ENCODE data around the gene PTGFRN. TPM values are rescaled to one million over a fixed set of nuclear protein-coding genes. Genes with fewer than 3 reads are reported as not detected.

Gene PTGFRN
- total RNA-seq, 2 experiments from 2014 or later: 0.79 to 1.3 TPM

DNA sequence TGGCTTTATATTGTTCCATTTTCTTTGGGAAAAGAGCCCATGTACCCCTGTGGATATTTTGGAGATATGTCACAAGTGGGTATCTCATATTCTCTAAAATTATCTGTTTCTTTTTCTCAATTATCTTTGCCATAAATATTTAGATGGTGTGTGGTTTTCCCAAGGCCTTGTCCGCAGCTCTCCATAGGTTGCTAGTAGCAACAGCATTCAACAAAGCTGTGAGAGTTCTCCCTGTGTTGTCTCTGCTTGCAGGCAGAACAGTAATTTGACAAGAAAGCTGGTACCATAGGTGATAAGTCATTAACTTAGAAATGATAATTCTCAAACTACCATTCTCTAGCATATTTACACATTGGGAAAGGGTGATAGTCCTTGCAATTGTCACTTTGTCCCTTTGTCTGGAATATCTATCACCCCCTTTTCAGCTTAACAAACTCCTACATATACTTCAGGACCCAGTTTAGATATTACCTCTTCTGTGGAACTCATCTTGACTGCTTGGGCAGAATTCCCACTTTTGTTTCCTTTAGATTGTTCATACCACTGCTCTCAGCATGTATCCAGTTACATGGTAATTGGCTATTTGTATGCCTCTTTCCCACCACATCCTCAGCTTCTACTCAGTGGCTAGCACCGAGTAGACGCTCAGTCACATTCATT is 100.7 kb downstream of the PTGFRN start:
- CTCF ChIA-PET: interaction anchor here (1.4 kb wide), 1 partner anchor 15 kb away, joined by 4 read pairs; no protein-coding TSS in a partner anchor
- no peak for DNase-seq
- Mint-ChIP-seq H3K9me3 (no peaks in the 10 kb centered on the region), H3K36me3 (ENCODE audit: low read depth) (peaks cover 5% of the 10 kb centered on the region), H3K27ac (no peak overlapping the region), H3K4me3 (no peak overlapping the region), H3K27me3 (no peaks in the 10 kb centered on the region), H3K4me1 (peaks cover 56% of the 10 kb centered on the region)
- POLR2A ChIA-PET: no interaction called here

DNA sequence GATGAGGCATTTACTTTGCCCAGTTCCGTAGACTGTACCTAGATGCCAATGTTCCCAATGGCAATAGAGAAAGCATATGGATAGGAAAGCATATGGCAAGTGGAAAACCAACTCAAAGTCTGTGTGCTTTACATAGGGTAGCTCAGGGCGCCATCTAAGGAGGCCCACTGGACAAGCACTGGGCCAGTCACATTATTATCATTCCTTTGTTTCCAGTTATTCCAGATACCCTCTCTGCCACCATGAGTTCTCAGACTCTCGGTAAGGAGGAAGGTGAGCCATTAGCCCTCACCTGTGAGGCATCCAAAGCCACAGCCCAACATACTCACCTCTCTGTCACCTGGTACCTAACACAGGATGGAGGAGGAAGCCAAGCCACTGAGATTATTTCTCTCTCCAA is 101.6 kb downstream of the PTGFRN start:
- ChIA-PET CTCF (interaction anchor here (1.4 kb wide), 1 partner anchor 16 kb away, joined by 4 read pairs; no protein-coding TSS in a partner anchor), POLR2A (no interaction called here)
- Mint-ChIP-seq H3K4me1 (peaks cover 52% of the 10 kb centered on the region), H3K36me3 (ENCODE audit: low read depth) (peaks cover 5% of the 10 kb centered on the region), H3K4me3 (no peak overlapping the region), H3K9me3 (no peaks in the 10 kb centered on the region), H3K27ac (no peak overlapping the region), H3K27me3 (no peaks in the 10 kb centered on the region)
- no peak for DNase-seq

DNA sequence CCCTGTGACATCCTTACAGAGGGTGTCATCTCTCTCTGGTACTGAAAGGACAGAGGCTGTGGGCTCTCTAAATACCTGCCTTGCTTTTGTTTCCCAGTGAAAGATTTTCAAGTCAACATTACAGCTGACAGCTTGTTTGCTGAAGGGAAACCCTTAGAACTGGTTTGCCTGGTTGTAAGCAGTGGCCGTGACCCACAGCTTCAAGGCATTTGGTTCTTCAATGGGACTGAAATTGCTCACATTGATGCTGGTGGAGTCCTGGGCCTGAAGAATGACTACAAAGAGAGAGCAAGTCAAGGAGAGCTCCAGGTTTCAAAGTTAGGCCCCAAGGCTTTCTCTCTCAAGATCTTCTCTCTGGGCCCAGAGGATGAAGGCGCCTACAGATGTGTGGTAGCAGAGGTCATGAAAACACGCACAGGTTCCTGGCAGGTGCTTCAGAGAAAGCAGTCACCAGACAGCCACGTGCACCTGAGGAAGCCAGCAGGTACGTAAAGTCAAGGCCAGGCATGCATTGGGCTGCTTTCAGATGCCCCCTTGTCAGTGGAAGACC is 103.7 kb downstream of the PTGFRN start:
- CTCF ChIA-PET: interaction anchor here (1.0 to 1.4 kb wide), 2 partner anchors 10 to 27 kb away, joined by 3 read pairs; no protein-coding TSS in a partner anchor
- Mint-ChIP-seq H3K4me3 (no peak overlapping the region), H3K27me3 (no peaks in the 10 kb centered on the region), H3K27ac (no peak overlapping the region), H3K36me3 (ENCODE audit: low read depth) (peaks cover 5% of the 10 kb centered on the region), H3K4me1 (peaks cover 45% of the 10 kb centered on the region), H3K9me3 (no peaks in the 10 kb centered on the region)
- DNase-seq: no peak
- POLR2A ChIA-PET: no interaction called here

DNA sequence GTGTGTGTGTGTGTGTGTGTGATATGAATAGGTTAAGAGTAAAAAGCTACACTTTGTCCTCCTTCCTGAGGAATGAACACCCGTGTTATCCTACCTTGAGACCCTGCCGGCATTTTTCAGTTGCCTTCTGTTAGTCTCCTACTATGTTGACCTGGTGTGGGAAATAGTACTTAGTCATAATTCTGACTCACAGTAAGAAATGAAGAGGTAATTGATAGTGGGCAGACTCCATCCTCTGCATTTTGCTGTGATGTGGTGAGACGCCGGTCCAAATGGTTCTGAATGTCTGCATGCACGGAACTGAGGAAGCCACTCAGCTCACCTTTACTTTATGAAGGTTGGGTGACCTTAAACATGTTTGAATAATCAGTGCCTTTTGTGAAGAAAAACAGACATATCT is 104.5 kb downstream of the PTGFRN start:
- no peak for DNase-seq
- no peaks in the 10 kb centered on the region for H3K9me3 Mint-ChIP-seq
- H3K4me1 Mint-ChIP-seq: peaks cover 37% of the 10 kb centered on the region
- no peak overlapping the region for H3K4me3 Mint-ChIP-seq
- H3K27me3 Mint-ChIP-seq: no peaks in the 10 kb centered on the region
- no peak overlapping the region for H3K27ac Mint-ChIP-seq
- CTCF ChIA-PET: interaction anchor here (1.4 kb wide), 1 partner anchor 11 kb away, joined by 3 read pairs; no protein-coding TSS in a partner anchor
- H3K36me3 Mint-ChIP-seq (ENCODE audit: low read depth): peaks cover 5% of the 10 kb centered on the region
- POLR2A ChIA-PET: no interaction called here

DNA sequence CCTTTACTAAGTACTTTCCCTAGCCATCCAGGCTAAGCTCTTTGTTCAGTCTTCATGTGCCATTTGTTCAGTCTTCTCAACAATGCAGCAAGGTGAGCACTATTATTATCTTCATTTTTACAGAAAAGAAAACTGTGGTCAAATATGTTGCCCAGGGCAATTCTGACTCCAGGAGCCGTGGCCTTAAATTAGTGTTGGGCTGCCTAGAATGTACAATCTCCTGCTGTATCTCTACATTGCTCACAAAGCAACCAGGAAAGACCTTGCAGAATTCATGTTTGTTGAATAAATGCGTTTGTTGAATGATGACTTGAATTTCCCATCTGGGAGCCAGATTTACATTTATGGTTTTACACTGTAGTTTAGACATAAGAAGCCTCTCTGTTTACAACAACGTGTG is 106.0 kb downstream of the PTGFRN start:
- H3K27me3 Mint-ChIP-seq: no peaks in the 10 kb centered on the region
- no peak overlapping the region for H3K4me3 Mint-ChIP-seq
- POLR2A ChIA-PET: no interaction called here
- H3K36me3 Mint-ChIP-seq (ENCODE audit: low read depth): peaks cover 2% of the 10 kb centered on the region
- no peak overlapping the region for H3K27ac Mint-ChIP-seq
- DNase-seq: no peak
- CTCF ChIA-PET: no interaction called here
- no peaks in the 10 kb centered on the region for H3K9me3 Mint-ChIP-seq
- H3K4me1 Mint-ChIP-seq: peaks cover 24% of the 10 kb centered on the region

DNA sequence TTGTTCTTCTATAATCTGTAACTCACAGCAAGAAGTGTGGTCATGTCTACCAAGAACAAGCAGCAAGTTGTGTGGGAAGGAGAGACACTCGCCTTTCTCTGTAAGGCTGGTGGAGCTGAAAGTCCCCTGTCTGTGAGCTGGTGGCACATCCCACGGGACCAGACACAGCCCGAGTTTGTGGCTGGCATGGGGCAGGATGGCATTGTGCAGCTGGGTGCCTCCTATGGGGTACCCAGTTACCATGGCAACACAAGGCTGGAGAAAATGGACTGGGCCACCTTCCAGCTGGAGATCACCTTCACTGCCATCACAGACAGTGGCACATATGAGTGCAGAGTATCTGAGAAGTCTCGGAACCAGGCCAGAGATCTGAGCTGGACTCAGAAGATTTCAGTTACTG is 107.3 kb downstream of the PTGFRN start:
- Mint-ChIP-seq H3K4me1 (peaks cover 22% of the 10 kb centered on the region), H3K4me3 (no peak overlapping the region), H3K36me3 (ENCODE audit: low read depth) (peaks cover 2% of the 10 kb centered on the region), H3K27ac (no peak overlapping the region), H3K9me3 (no peaks in the 10 kb centered on the region), H3K27me3 (no peaks in the 10 kb centered on the region)
- ChIA-PET POLR2A (no interaction called here), CTCF (interaction anchor here (1.0 kb wide), 1 partner anchor 45 kb away, joined by 3 read pairs; no protein-coding TSS in a partner anchor)
- DNase-seq: no peak

DNA sequence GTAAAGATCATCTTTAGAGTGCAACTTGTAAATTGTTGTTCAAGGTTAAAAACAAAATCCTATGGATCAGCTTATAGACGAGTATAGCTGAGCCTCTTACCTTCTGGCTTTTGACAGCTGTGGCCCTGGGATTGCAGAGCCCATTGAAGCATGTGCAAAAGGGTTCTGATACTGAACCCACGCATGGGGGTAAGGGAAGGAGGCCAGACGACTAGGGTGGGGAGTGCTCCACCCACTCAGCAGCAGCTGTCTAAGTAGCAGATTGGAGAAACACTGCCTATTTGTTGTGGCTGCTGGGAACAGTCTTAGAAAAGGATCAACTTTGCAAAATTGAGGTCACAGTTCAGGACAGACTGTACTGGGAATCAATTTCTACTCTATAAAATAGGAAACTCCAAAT is 107.9 kb downstream of the PTGFRN start:
- no peak overlapping the region for H3K4me3 Mint-ChIP-seq
- ChIA-PET POLR2A (no interaction called here), CTCF (interaction anchor here (1.0 kb wide), 1 partner anchor 45 kb away, joined by 3 read pairs; no protein-coding TSS in a partner anchor)
- no peak overlapping the region for H3K27ac Mint-ChIP-seq
- H3K9me3 Mint-ChIP-seq: no peaks in the 10 kb centered on the region
- no peaks in the 10 kb centered on the region for H3K27me3 Mint-ChIP-seq
- H3K4me1 Mint-ChIP-seq: peaks cover 22% of the 10 kb centered on the region
- DNase-seq: no peak
- H3K36me3 Mint-ChIP-seq (ENCODE audit: low read depth): peaks cover 2% of the 10 kb centered on the region

DNA sequence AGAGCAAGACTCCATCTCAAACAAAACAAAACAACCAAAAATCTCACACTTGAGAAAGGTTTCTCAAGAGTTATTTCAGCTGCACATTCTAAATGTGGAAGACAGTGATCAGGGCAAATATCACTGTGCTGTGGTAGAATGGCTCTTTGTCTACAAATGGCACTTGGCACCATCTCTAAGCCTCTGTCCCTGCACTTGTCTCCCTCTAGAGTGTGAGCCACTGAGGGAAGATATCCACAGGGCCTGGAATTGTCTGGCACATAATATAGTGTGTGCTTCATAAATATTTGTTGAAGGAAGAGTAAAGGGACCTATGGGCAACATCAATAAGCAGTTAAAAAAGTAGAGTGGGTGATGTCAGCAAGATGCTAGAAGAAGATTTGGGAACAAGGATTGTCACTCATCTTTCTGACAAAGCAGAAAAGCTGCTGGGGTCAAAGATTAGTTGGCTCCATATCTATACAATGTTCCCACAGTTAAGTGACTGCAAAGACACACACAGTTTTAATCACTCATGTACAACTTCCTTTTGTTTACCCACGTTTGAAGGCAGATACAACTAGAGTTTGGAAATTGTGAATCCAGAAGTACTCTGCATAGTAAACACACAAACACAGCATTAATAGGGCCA is 110.9 kb downstream of the PTGFRN start:
- Mint-ChIP-seq H3K27me3 (no peaks in the 10 kb centered on the region), H3K4me1 (peaks cover 7% of the 10 kb centered on the region), H3K27ac (no peak overlapping the region), H3K9me3 (no peaks in the 10 kb centered on the region), H3K4me3 (no peak overlapping the region), H3K36me3 (ENCODE audit: low read depth) (no peaks in the 10 kb centered on the region)
- DNase-seq: no peak
- ChIA-PET POLR2A (no interaction called here), CTCF (interaction anchor here (1.2 to 1.3 kb wide), 2 partner anchors 22 to 36 kb away, joined by 3 to 4 read pairs; no protein-coding TSS in a partner anchor)

DNA sequence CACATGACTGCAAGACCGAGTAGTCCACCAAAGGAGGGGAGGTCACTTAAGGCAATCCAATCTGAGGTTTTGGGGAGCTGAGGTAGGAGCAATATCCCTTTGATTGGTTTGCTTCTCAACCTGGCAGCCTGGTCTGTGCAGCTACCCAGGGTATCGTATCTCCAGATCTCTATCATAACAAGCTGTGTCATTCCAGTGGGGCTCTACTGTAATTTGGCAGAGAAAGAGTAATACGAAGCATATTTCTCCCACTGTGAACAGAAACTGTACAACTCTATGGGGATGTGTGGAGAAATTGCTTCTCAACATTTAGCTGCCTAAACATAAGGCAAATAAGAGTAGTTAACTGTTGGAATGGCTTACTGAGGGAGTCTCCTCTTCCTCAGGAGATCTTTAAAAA is 112.4 kb downstream of the PTGFRN start:
- CTCF ChIA-PET: interaction anchor here (1.5 kb wide), 2 partner anchors 17 to 40 kb away, joined by 3 to 4 read pairs; no protein-coding TSS in a partner anchor
- Mint-ChIP-seq H3K4me1 (peaks cover 3% of the 10 kb centered on the region), H3K27me3 (no peaks in the 10 kb centered on the region), H3K4me3 (no peak overlapping the region), H3K27ac (no peak overlapping the region), H3K9me3 (no peaks in the 10 kb centered on the region), H3K36me3 (ENCODE audit: low read depth) (no peaks in the 10 kb centered on the region)
- POLR2A ChIA-PET: no interaction called here
- DNase-seq: no peak

DNA sequence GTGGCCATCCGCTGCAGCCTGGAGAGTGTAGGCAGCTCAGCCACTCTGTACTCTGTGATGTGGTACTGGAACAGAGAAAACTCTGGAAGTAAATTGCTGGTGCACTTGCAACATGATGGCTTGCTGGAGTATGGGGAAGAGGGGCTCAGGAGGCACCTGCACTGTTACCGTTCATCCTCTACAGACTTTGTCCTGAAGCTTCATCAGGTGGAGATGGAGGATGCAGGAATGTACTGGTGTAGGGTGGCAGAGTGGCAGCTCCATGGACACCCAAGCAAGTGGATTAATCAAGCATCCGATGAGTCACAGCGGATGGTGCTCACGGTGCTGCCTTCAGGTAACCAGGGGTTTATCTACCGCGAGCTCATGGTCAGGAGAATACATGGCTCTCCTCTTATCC is 115.9 kb downstream of the PTGFRN start:
- Mint-ChIP-seq H3K36me3 (ENCODE audit: low read depth) (peaks cover 3% of the 10 kb centered on the region), H3K4me1 (peaks cover 2% of the 10 kb centered on the region), H3K4me3 (no peak overlapping the region), H3K27me3 (no peaks in the 10 kb centered on the region), H3K27ac (no peak overlapping the region), H3K9me3 (no peaks in the 10 kb centered on the region)
- DNase-seq: no peak
- ChIA-PET POLR2A (no interaction called here), CTCF (interaction anchor here (1.2 kb wide), 1 partner anchor 19 kb away, joined by 3 read pairs; no protein-coding TSS in a partner anchor)

DNA sequence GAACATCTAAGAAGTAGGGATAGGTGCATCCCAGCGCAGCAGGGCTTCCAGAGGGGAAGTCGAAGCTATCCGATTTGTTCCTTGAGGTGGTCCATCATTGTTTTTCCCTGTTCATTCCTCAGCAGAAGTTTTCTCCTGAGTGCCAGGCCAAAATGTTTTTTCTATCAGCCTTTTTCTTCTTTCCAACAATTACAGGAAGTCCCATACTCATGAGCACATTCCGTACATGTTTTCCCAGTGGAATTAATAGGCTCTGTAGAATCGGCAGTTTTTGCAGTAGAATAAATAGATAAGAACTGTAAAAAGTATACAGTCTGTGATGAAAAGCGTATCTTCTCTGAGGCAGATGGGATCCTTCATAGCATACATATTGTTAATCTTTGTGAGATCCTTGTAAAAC is 116.6 kb downstream of the PTGFRN start:
- no peak overlapping the region for H3K27ac Mint-ChIP-seq
- no peak overlapping the region for H3K4me3 Mint-ChIP-seq
- ChIA-PET CTCF (no interaction called here), POLR2A (no interaction called here)
- DNase-seq: no peak
- H3K36me3 Mint-ChIP-seq (ENCODE audit: low read depth): peaks cover 3% of the 10 kb centered on the region
- H3K4me1 Mint-ChIP-seq: peaks cover 2% of the 10 kb centered on the region
- H3K9me3 Mint-ChIP-seq: no peaks in the 10 kb centered on the region
- H3K27me3 Mint-ChIP-seq: no peaks in the 10 kb centered on the region

DNA sequence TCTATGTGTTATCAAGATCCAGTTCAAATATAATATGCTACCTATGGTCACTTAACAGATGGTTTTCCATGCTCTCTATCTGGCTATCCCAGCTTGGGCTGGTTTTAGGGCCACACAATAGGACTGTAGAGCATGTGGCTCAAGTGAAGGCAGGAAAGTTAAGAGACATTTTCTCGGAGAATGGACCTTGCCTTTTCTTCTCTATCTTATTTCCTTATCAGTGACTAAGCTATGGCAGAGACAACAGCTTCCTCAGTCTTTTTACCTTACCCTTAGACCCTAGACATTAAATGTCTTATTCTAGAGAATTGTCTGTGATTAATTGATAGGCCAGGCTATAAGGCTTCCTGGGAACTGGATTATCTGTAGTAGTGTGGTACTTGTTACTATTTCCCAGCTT is 120.0 kb downstream of the PTGFRN start:
- no peak for DNase-seq
- peaks cover 5% of the 10 kb centered on the region for H3K36me3 Mint-ChIP-seq (ENCODE audit: low read depth)
- H3K4me3 Mint-ChIP-seq: no peak overlapping the region
- no peaks in the 10 kb centered on the region for H3K27me3 Mint-ChIP-seq
- ChIA-PET POLR2A (no interaction called here), CTCF (interaction anchor here (1.3 kb wide), 1 partner anchor 9 kb away, joined by 5 read pairs; no protein-coding TSS in a partner anchor)
- H3K27ac Mint-ChIP-seq: no peak overlapping the region
- no peaks in the 10 kb centered on the region for H3K9me3 Mint-ChIP-seq
- H3K4me1 Mint-ChIP-seq: peaks cover 2% of the 10 kb centered on the region

DNA sequence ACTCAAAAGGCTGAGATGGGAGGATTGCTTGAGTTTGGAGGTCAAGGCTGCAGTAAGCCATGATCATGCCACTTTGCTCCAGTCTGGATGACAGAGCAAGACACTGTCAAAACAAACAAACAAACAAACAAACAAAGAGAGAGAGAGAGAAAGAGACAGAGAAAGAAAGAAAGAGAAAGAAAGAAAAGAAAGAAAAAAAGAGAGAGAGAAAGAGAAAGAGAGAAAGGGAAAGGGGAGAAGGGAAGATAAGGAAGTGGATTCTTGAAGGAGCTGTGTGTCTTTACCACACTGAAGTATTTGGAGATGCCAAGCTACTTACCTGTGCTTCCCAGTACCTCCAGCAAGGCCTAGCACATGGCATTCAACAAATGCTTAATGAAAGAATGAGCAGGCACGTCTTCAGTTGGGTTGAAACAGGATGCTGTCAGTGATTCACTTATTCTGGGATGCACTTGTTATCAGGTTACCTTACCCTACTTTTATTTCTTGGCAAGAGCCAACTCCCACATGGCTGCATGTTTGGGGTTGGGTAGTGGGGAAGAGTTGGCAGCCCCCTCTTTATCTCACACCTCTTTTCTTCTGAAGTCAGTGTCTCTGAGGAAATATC is 120.7 kb downstream of the PTGFRN start:
- H3K27ac Mint-ChIP-seq: no peak overlapping the region

More for the DNA sequence above, 120.7 kb downstream of the PTGFRN start:
- no peak for DNase-seq
- ChIA-PET POLR2A (no interaction called here), CTCF (interaction anchor here (1.3 kb wide), 1 partner anchor 8 kb away, joined by 5 read pairs; no protein-coding TSS in a partner anchor)
- no peaks in the 10 kb centered on the region for H3K27me3 Mint-ChIP-seq
- no peak overlapping the region for H3K4me3 Mint-ChIP-seq
- peaks cover 5% of the 10 kb centered on the region for H3K36me3 Mint-ChIP-seq (ENCODE audit: low read depth)
- peaks cover 2% of the 10 kb centered on the region for H3K4me1 Mint-ChIP-seq
- H3K9me3 Mint-ChIP-seq: no peaks in the 10 kb centered on the region
